Duodenal mucosa (tissue), 2 donors: ENCODE data around the gene FBP1.

Source experiments
- H3K27ac ChIP-seq: one replicate; pipeline ENCODE4 v1.7.0; 2013; ENCODE audit warnings: low read depth, low read length
- H3K27me3 ChIP-seq, 2 donors: one replicate each; pipeline ENCODE4 v1.7.0; 2013; ENCODE audit warnings: low read length in 2 of 2, control low read depth in 1 of 2; ENCODE audit not compliant: insufficient read depth in 2 of 2, control insufficient read depth in 1 of 2
- H3K36me3 ChIP-seq, 2 donors: one replicate each; pipeline ENCODE4 v1.7.0; 2013; ENCODE audit warnings: low read length in 2 of 2, control low read depth in 1 of 2; ENCODE audit not compliant: insufficient read depth in 2 of 2, control insufficient read depth in 1 of 2
- H3K4me1 ChIP-seq, 2 donors: one replicate each; pipeline ENCODE4 v1.7.0; 2013; ENCODE audit warnings: low read length in 2 of 2, control low read depth in 1 of 2; ENCODE audit not compliant: insufficient read depth in 2 of 2, control insufficient read depth in 1 of 2
- H3K4me3 ChIP-seq, 2 donors: one replicate each; pipeline ENCODE4 v1.7.0; 2013; ENCODE audit warnings: low read length in 2 of 2, low read depth in 1 of 2
- H3K9ac ChIP-seq, 2 donors: one replicate each; pipeline ENCODE4 v1.7.0; 2013; ENCODE audit warnings: low read length in 2 of 2, low read depth in 1 of 2
- H3K9me3 ChIP-seq, 2 donors: one replicate each; pipeline ENCODE4 v1.7.0; 2013; ENCODE audit warnings: low read length in 2 of 2, control low read depth in 1 of 2; ENCODE audit not compliant: control insufficient read depth in 1 of 2

The FBP1 gene

DNA sequence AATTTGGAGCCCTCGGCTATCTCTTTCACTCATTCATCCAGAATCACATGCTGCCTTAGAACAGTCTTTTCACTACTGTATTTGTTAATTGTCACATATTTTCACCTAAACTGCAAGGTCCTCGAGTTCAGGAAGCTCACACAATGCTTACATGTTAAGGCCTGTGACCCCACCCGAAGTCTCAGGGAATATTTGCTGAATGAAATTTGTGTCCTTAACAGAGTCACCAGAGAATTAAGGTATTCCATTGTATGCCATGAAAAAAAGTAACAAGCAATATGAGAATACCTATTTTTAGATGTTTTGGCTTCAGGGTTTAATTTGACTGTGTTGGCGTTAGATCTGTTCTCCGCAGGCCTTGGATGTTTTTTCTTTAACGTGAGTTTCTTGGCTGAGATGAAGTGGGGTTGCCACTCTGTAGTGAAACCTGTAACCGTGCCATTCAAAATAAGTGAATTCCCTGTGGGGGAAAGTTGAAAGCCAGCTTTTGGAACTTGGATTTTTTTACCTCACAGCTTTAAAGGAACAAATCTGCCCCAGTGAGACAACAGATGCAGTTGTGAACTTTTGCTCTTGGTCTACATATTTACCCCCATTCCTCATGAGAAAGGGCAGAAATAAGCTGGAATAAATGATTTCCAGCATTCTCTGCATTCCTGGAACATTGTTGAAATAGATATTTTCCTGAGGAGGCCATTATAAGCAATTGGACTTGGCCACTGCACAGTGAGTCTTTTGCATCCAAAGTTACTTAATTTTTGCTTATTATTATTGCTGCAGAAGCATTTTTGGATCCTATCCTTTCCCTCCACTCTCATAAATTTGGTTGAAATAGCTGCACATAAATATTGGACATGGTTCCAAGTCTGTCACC lies 35.9 kb upstream of the FBP1 start:
- Histone ChIP-seq H3K4me3 (no peak overlapping the region), H3K27me3 (no peaks in the 10 kb centered on the region), H3K9ac (no peak overlapping the region), H3K4me1 (no peaks in the 10 kb centered on the region), H3K27ac (no peak overlapping the region), H3K9me3 (no peaks in the 10 kb centered on the region), H3K36me3 (no peaks in the 10 kb centered on the region)

DNA sequence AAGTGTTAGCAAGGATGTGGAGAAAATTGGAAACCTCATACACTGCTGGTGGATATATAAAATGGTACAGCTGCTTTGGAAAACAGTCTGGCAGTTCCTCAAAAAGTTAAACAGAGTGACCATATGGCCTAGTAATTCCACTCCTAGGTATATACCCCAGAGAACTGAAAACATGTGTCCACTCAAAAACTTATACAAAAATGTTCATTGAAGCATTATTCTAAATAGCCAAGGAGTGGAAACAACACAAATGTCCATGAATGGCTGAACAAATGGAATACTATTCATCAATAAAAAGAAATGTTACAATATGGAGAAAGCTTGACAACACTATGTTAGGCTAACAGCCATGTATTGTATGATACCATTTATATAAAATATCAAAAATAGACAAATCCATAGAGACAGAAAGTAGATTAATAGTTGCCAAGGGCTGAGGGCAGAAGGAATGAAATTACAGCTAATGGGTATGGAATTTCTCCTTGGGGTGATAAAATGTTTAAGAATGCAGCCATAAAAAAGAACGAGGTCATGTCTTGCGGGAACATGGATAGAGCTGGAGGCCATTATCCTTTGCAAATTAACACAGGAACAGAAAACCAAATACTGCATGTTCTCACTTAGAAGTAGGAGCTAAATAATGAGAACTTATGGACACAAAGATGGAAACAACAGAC lies 33.6 kb upstream of the FBP1 start:
- Histone ChIP-seq H3K4me3 (no peak overlapping the region), H3K9ac (no peak overlapping the region), H3K27ac (no peak overlapping the region), H3K4me1 (peaks cover 5 to 9% of the 10 kb centered on the region in 2 donors), H3K27me3 (no peaks in the 10 kb centered on the region), H3K36me3 (no peaks in the 10 kb centered on the region), H3K9me3 (no peaks in the 10 kb centered on the region)

GRCh38 chr9:94668928-94669729 lies 29.8 kb upstream of the FBP1 start:
- Histone ChIP-seq H3K9me3 (no peaks in the 10 kb centered on the region), H3K27ac (no peak overlapping the region), H3K9ac (peak overlapping the region in 1 of 2 donors; percentile 45), H3K4me1 (peaks cover 21 to 23% of the 10 kb centered on the region in 2 donors), H3K4me3 (peak overlapping the region; percentile 48 to 55), H3K27me3 (no peaks in the 10 kb centered on the region), H3K36me3 (no peaks in the 10 kb centered on the region)

DNA sequence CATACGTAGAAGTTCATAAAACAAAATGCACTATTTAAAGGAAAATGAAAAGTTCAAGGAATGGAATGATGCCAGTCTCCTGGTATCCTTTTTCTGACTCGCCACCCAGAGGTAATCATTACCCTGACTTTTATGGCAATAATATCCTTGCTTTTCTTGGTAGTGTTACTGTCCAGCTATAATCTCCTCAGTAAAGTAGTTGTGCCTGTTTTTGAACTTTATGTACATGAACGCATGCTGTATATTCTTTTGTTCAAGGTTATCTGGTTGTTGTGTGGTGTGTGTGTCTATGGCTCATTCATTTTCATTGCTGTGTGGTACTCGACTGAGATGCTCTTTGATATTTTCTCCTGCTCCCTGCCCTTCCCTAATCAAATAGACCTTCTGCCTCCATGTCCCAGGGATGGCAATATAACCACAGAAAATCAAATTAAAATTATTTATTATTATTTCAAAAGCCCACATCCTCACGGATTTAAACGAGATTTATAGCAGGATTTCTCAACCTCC lies 29.2 kb upstream of the FBP1 start:
- no peaks in the 10 kb centered on the region for H3K9me3 ChIP-seq
- H3K4me1 ChIP-seq: peaks cover 23 to 25% of the 10 kb centered on the region in 2 donors
- no peak overlapping the region for H3K4me3 ChIP-seq
- no peak overlapping the region for H3K9ac ChIP-seq
- no peak overlapping the region for H3K27ac ChIP-seq
- no peaks in the 10 kb centered on the region for H3K36me3 ChIP-seq
- H3K27me3 ChIP-seq: no peaks in the 10 kb centered on the region

GRCh38 chr9:94666364-94667099 lies 27.2 kb upstream of the FBP1 start:
- H3K4me3 ChIP-seq: no peak overlapping the region

DNA sequence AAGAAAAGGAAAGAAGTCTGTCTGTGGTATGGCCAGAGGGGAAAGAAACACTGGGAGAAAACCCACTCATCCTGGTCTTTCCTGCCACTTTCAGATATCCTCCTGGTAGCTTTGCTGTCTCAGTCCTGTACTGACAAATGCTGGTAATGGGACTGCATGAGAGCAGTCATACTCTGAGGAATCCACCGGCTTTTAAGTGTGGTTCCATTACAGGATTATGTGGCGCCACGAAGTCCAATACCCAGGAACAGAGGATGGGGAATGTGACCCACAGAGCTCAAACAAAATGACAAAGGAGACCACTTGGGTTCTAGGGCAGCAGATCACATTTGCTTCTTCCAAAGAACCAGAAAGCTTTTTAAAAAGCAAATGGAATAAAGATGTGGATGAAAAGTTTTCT lies 26.3 kb upstream of the FBP1 start:
- Histone ChIP-seq H3K36me3 (no peaks in the 10 kb centered on the region), H3K9me3 (no peaks in the 10 kb centered on the region), H3K27ac (peak overlapping the region; percentile 13), H3K27me3 (no peaks in the 10 kb centered on the region), H3K9ac (peak overlapping the region in 1 of 2 donors; percentile 7), H3K4me3 (peak overlapping the region in 1 of 2 donors; percentile 9), H3K4me1 (peaks cover 23 to 35% of the 10 kb centered on the region in 2 donors)

More at GRCh38 chr9:94666364-94667099, 27.2 kb upstream of the FBP1 start:
- no peak overlapping the region for H3K9ac ChIP-seq
- peaks cover 23 to 35% of the 10 kb centered on the region in 2 donors for H3K4me1 ChIP-seq
- H3K36me3 ChIP-seq: no peaks in the 10 kb centered on the region
- H3K9me3 ChIP-seq: no peaks in the 10 kb centered on the region
- peak overlapping the region; percentile 41 for H3K27ac ChIP-seq
- no peaks in the 10 kb centered on the region for H3K27me3 ChIP-seq

GRCh38 chr9:94664801-94665200 lies 25.5 kb upstream of the FBP1 start:
- Histone ChIP-seq H3K9ac (no peak overlapping the region), H3K4me1 (peaks cover 23 to 35% of the 10 kb centered on the region in 2 donors), H3K27me3 (no peaks in the 10 kb centered on the region), H3K27ac (no peak overlapping the region), H3K36me3 (no peaks in the 10 kb centered on the region), H3K4me3 (no peak overlapping the region), H3K9me3 (no peaks in the 10 kb centered on the region)

DNA sequence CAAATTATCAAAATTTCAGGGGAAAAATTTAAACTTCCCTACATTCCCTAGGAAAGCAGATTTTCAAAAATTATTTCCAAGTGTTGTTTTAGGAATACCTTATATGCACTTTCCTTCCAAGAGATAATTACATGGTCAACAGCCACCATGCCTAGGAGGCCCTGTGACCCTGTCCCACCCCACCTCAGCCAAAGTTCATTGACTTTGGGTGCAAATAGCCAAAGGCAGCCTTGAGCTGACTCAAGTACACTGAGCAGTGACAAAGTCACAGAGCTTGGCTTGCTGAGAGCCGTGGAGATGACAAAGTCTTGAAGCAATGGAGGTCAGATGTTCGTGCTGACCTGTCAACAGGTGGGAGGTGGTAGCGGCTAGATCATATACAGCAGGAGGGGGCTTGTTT lies 24.3 kb upstream of the FBP1 start:
- no peak overlapping the region for H3K9ac ChIP-seq
- H3K27ac ChIP-seq: no peak overlapping the region
- H3K9me3 ChIP-seq: no peaks in the 10 kb centered on the region

DNA sequence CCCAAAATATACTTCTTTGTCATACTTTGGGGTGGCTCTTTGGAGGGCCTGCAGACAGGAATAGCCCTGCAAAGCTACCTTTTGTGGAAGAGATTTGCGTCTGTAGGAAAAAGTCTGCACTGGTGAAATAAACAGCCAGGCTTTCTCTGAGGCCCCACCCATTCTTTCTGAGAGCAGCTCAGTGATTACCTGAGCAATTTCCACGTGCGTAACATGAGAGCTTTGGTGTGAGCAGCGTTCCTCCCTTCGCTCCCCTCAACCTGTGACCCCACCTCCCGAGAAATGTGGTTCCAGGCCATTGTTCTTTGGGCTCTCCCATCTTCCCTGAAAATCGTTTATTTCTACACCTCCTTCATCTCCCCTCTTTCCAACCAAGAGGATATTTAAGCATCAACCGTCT lies 23.8 kb upstream of the FBP1 start:
- Histone ChIP-seq H3K27ac (no peak overlapping the region), H3K9me3 (no peaks in the 10 kb centered on the region), H3K4me1 (peaks cover 17 to 31% of the 10 kb centered on the region in 2 donors), H3K4me3 (no peak overlapping the region), H3K36me3 (no peaks in the 10 kb centered on the region), H3K27me3 (no peaks in the 10 kb centered on the region), H3K9ac (no peak overlapping the region)

More for the DNA sequence above, 24.3 kb upstream of the FBP1 start:
- Histone ChIP-seq H3K4me3 (no peak overlapping the region), H3K36me3 (no peaks in the 10 kb centered on the region), H3K27me3 (no peaks in the 10 kb centered on the region), H3K4me1 (peaks cover 21 to 35% of the 10 kb centered on the region in 2 donors)
